ENCODE data around the gene CLASP1. TPM values are rescaled to one million over a fixed set of nuclear protein-coding genes. Genes with fewer than 3 reads are reported as not detected.

Gene CLASP1
- total and polyA plus RNA-seq, 4 donors, result 11.8 to 81.8 (median 40.3) TPM

- intact Hi-C loops (cut with DNase I), result loop anchor here in 1 of 2 donors (5.0 kb wide), 1 partner anchor 42 kb away; no protein-coding TSS in a partner anchor
- DNase-seq (no peak), ATAC-seq (ENCODE audit: low FRiP score) (no peak)
- Histone ChIP-seq H3K27me3 (ENCODE audit: control insufficient read depth in 1 of 2, insufficient read depth in 2 of 2, low read length in 1 of 2) (no peaks in the 10 kb centered on the region), H3K4me1 (ENCODE audit: control insufficient read depth in 1 of 2, insufficient read depth in 2 of 2, low read length in 2 of 2) (peaks cover 0 to 2% of the 10 kb centered on the region in 2 donors), H3K36me3 (ENCODE audit: control insufficient read depth in 1 of 2, insufficient read depth in 2 of 2, low read length in 1 of 2) (no peaks in the 10 kb centered on the region), H3K27ac (ENCODE audit: low read depth in 1 of 2, low read length in 2 of 2) (peak overlapping the region in 1 of 2 donors; percentile 95), H3K4me3 (ENCODE audit: low read length in 2 of 2) (peak overlapping the region; percentile 88 to 89), H3K9me3 (ENCODE audit: control insufficient read depth, low read length) (no peaks in the 10 kb centered on the region)
- WGBS, 2 donors, result 1 to 3% methylated on average over 23 of the region's 23 CpGs
Observed at GRCh38 chr2:121650315-121650930, 1.2 kb upstream of the CLASP1 start.

GRCh38 chr2:121649596-121650314, 493 bp upstream of the CLASP1 start:
- H3K27me3 ChIP-seq (ENCODE audit: control insufficient read depth in 1 of 2, insufficient read depth in 2 of 2, low read length in 1 of 2), result no peaks in the 10 kb centered on the region
- peak overlapping the region; percentile 84 to 95 for H3K27ac ChIP-seq (ENCODE audit: low read depth in 1 of 2, low read length in 2 of 2)
- 0 to 1% methylated on average over 45 of the region's 45 CpGs for WGBS, 2 donors
- peak overlapping the region; percentile 88 to 89 for H3K4me3 ChIP-seq (ENCODE audit: low read length in 2 of 2)
- no peaks in the 10 kb centered on the region for H3K36me3 ChIP-seq (ENCODE audit: control insufficient read depth in 1 of 2, insufficient read depth in 2 of 2, low read length in 1 of 2)
- ATAC-seq (ENCODE audit: low FRiP score) (peak; percentile 99), DNase-seq (peak; percentile 95 to 98)
- H3K9me3 ChIP-seq (ENCODE audit: control insufficient read depth, low read length), result no peaks in the 10 kb centered on the region
- intact Hi-C loops (cut with DNase I), result loop anchor here (1.0 to 10.0 kb wide), 5 partner anchors 43 to 119 kb away; partner anchors contain the start of gene RNU4ATAC (in 2 of the 2)
- peaks cover 0 to 2% of the 10 kb centered on the region in 2 donors for H3K4me1 ChIP-seq (ENCODE audit: control insufficient read depth in 1 of 2, insufficient read depth in 2 of 2, low read length in 2 of 2)

- Histone ChIP-seq H3K4me3 (ENCODE audit: low read length in 2 of 2) (peak overlapping the region; percentile 45 to 89), H3K27ac (ENCODE audit: low read depth in 1 of 2, low read length in 2 of 2) (peak overlapping the region; percentile 43 to 62), H3K36me3 (ENCODE audit: control insufficient read depth in 1 of 2, insufficient read depth in 2 of 2, low read length in 1 of 2) (no peaks in the 10 kb centered on the region), H3K9me3 (ENCODE audit: control insufficient read depth, low read length) (no peaks in the 10 kb centered on the region), H3K4me1 (ENCODE audit: control insufficient read depth in 1 of 2, insufficient read depth in 2 of 2, low read length in 2 of 2) (peaks cover 0 to 2% of the 10 kb centered on the region in 2 donors), H3K27me3 (ENCODE audit: control insufficient read depth in 1 of 2, insufficient read depth in 2 of 2, low read length in 1 of 2) (no peaks in the 10 kb centered on the region)
- 0 to 1% methylated on average over 41 of the region's 41 CpGs for WGBS, 2 donors
- DNase-seq (peak; percentile 69 to 84), ATAC-seq (ENCODE audit: low FRiP score) (peak; percentile 73)
- intact Hi-C loops (cut with DNase I), result loop anchor here (1.0 to 10.0 kb wide), 4 partner anchors 68 to 118 kb away; partner anchors contain the start of gene RNU4ATAC (in 2 of the 2)
Observed at GRCh38 chr2:121648206-121649148, 785 bp downstream of the CLASP1 start.

DNA sequence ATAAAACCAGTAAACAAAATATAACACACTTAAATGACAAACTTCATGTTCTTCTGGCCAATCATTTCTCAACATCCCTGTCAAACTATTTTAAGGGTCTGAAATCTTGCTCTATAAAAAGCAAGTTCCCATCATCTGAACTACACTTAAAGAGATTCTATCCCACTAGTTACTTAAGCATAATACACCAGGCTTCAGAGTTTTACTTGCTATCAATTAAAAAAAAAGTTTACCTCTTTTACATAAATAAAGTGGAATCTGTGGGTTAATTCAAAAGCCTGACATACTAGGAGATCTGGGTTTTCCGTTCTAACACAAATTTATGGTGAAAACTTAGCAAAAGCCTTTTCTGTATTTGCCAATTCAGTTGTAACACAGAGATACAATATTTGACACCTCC, 1.9 kb downstream of the CLASP1 start:
- peaks cover 0 to 2% of the 10 kb centered on the region in 2 donors for H3K4me1 ChIP-seq (ENCODE audit: control insufficient read depth in 1 of 2, insufficient read depth in 2 of 2, low read length in 2 of 2)
- intact Hi-C loops (cut with DNase I), result loop anchor here in 1 of 2 donors (10.0 kb wide), 1 partner anchor 73 kb away; no protein-coding TSS in a partner anchor
- ATAC-seq (ENCODE audit: low FRiP score) (no peak), DNase-seq (no peak)
- no peaks in the 10 kb centered on the region for H3K9me3 ChIP-seq (ENCODE audit: control insufficient read depth, low read length)
- 52 to 57% methylated on average over 1 of the region's 1 CpG for WGBS, 2 donors
- H3K36me3 ChIP-seq (ENCODE audit: control insufficient read depth in 1 of 2, insufficient read depth in 2 of 2, low read length in 1 of 2), result no peaks in the 10 kb centered on the region
- no peak overlapping the region for H3K4me3 ChIP-seq (ENCODE audit: low read length in 2 of 2)
- H3K27me3 ChIP-seq (ENCODE audit: control insufficient read depth in 1 of 2, insufficient read depth in 2 of 2, low read length in 1 of 2), result no peaks in the 10 kb centered on the region
- no peak overlapping the region for H3K27ac ChIP-seq (ENCODE audit: low read depth in 1 of 2, low read length in 2 of 2)

- H3K4me1 ChIP-seq (ENCODE audit: control insufficient read depth in 1 of 2, insufficient read depth in 2 of 2, low read length in 2 of 2), result peaks cover 0 to 4% of the 10 kb centered on the region in 2 donors
- ATAC-seq (ENCODE audit: low FRiP score) (no peak), DNase-seq (no peak)
- H3K27ac ChIP-seq (ENCODE audit: low read depth in 1 of 2, low read length in 2 of 2), result no peak overlapping the region
- no peak overlapping the region for H3K4me3 ChIP-seq (ENCODE audit: low read length in 2 of 2)
- H3K36me3 ChIP-seq (ENCODE audit: control insufficient read depth in 1 of 2, insufficient read depth in 2 of 2, low read length in 1 of 2), result no peaks in the 10 kb centered on the region
- intact Hi-C loops (cut with DNase I), result loop anchor here in 1 of 2 donors (10.0 kb wide), 1 partner anchor 70 kb away; no protein-coding TSS in a partner anchor
- H3K9me3 ChIP-seq (ENCODE audit: control insufficient read depth, low read length), result no peaks in the 10 kb centered on the region
- 95 to 96% methylated on average over 2 of the region's 2 CpGs for WGBS, 2 donors
- no peaks in the 10 kb centered on the region for H3K27me3 ChIP-seq (ENCODE audit: control insufficient read depth in 1 of 2, insufficient read depth in 2 of 2, low read length in 1 of 2)
Observed at GRCh38 chr2:121644715-121645114, 4.5 kb downstream of the CLASP1 start.

GRCh38 chr2:121643877-121644276, 5.4 kb downstream of the CLASP1 start:
- H3K4me3 ChIP-seq (ENCODE audit: low read length in 2 of 2), result no peak overlapping the region
- WGBS, 2 donors, result 92 to 93% methylated on average over 2 of the region's 2 CpGs
- intact Hi-C loops (cut with DNase I), result loop anchor here in 1 of 2 donors (10.0 kb wide), 1 partner anchor 69 kb away; no protein-coding TSS in a partner anchor

DNA sequence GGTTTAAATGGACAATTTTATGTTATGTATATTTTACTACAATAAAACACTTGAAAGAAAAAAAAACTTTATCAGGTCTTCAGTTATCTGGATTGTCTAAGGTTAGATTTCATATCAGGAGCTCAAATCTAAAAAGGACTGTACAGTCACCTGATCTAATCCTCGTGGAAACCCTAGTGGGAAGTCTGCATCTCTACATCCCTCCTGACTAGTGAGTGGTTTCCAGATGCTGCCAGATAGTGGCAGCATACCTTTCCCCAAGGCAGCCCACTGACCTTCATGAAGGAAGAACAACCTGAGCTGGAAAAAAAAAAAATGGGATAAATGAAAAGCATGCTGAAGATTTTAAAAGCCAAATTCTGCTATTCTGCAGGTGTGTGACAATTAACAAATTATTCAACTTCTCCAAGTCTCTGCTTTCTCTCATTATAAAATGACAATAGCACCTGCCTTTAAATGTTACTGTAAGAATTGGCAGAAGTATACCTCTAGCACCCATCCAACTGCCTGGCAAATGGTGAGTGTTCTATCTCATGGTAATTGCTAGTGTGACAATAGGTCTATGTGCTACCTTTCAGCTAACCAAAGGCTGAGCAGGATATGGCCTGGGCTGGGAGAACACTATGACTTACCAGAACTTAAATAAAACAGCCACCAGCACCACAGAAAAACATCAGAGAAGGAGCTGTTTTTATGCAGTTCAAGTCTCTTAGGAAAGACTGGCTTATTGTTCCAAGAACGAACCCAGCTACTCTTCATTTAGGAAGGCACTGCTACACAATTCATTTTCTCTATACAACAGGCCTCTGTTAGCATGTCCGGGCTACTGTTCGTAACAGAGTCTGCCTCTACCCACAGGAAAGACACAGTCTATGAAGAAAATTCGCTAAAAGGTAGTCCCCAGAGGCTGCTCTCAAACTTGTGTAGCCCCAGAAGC, 8.6 kb downstream of the CLASP1 start:
- Histone ChIP-seq H3K27ac (ENCODE audit: low read depth in 1 of 2, low read length in 2 of 2) (no peak overlapping the region), H3K9me3 (ENCODE audit: control insufficient read depth, low read length) (no peaks in the 10 kb centered on the region)
- no peak for ATAC-seq (ENCODE audit: low FRiP score)

More at GRCh38 chr2:121643877-121644276, 5.4 kb downstream of the CLASP1 start:
- peaks cover 0 to 4% of the 10 kb centered on the region in 2 donors for H3K4me1 ChIP-seq (ENCODE audit: control insufficient read depth in 1 of 2, insufficient read depth in 2 of 2, low read length in 2 of 2)
- no peaks in the 10 kb centered on the region for H3K9me3 ChIP-seq (ENCODE audit: control insufficient read depth, low read length)
- no peak for ATAC-seq (ENCODE audit: low FRiP score)
- DNase-seq, result no peak
- no peaks in the 10 kb centered on the region for H3K27me3 ChIP-seq (ENCODE audit: control insufficient read depth in 1 of 2, insufficient read depth in 2 of 2, low read length in 1 of 2)
- no peaks in the 10 kb centered on the region for H3K36me3 ChIP-seq (ENCODE audit: control insufficient read depth in 1 of 2, insufficient read depth in 2 of 2, low read length in 1 of 2)
- H3K27ac ChIP-seq (ENCODE audit: low read depth in 1 of 2, low read length in 2 of 2), result no peak overlapping the region

More for the DNA sequence above, 8.6 kb downstream of the CLASP1 start:
- no peak for DNase-seq
- no peaks in the 10 kb centered on the region for H3K27me3 ChIP-seq (ENCODE audit: control insufficient read depth in 1 of 2, insufficient read depth in 2 of 2, low read length in 1 of 2)
- H3K4me1 ChIP-seq (ENCODE audit: control insufficient read depth in 1 of 2, insufficient read depth in 2 of 2, low read length in 2 of 2), result peaks cover 0 to 2% of the 10 kb centered on the region in 2 donors
- H3K4me3 ChIP-seq (ENCODE audit: low read length in 2 of 2), result no peak overlapping the region
- intact Hi-C loops (cut with DNase I), result loop anchor here in 1 of 2 donors (10.0 kb wide), 1 partner anchor 66 kb away; no protein-coding TSS in a partner anchor
- H3K36me3 ChIP-seq (ENCODE audit: control insufficient read depth in 1 of 2, insufficient read depth in 2 of 2, low read length in 1 of 2), result no peaks in the 10 kb centered on the region
- 72 to 74% methylated on average over 5 of the region's 5 CpGs for WGBS, 2 donors

Measured in aorta (tissue), 5 donors.